HG03025 (cell line): ENCODE data around the gene NR3C2.

Experiments used
- ATAC-seq: cut with Tn5 transposase; IDR thresholded peaks from one replicate; pipeline ENCODE4 v1.9.1; 2021; ENCODE audit warnings: mild to moderate bottlenecking, moderate library complexity; ENCODE audit not compliant: unreplicated experiment, low FRiP score

The NR3C2 gene

GRCh38 chr4:148061141-148061481, 381.1 kb downstream of the NR3C2 start:
- no peak for ATAC-seq

GRCh38 chr4:148060264-148061140, 381.7 kb downstream of the NR3C2 start:
- no peak for ATAC-seq

GRCh38 chr4:148059617-148060180, 382.5 kb downstream of the NR3C2 start:
- ATAC-seq = no peak

- ATAC-seq = no peak
Observed at GRCh38 chr4:148057984-148058859, 384.0 kb downstream of the NR3C2 start.

GRCh38 chr4:148057516-148057915, 384.7 kb downstream of the NR3C2 start:
- peak; percentile 30 for ATAC-seq

- ATAC-seq = peak; percentile 97
Observed at GRCh38 chr4:148056879-148057278, 385.3 kb downstream of the NR3C2 start.

- no peak for ATAC-seq
Observed at GRCh38 chr4:148055844-148056243, 386.4 kb downstream of the NR3C2 start.

GRCh38 chr4:148054275-148054674, 387.9 kb downstream of the NR3C2 start:
- no peak for ATAC-seq

GRCh38 chr4:148053298-148054003, 388.8 kb downstream of the NR3C2 start:
- no peak for ATAC-seq

GRCh38 chr4:148052448-148052847, 389.8 kb downstream of the NR3C2 start:
- ATAC-seq = no peak

- no peak for ATAC-seq
Observed at GRCh38 chr4:148051403-148051802, 390.8 kb downstream of the NR3C2 start.

GRCh38 chr4:148048598-148048997, 393.6 kb downstream of the NR3C2 start:
- no peak for ATAC-seq

- peak; percentile 89 for ATAC-seq
Observed at GRCh38 chr4:148044912-148045352, 397.3 kb downstream of the NR3C2 start.

GRCh38 chr4:148044089-148044911, 397.9 kb downstream of the NR3C2 start:
- ATAC-seq = no peak

- ATAC-seq = no peak
Observed at GRCh38 chr4:148041606-148042329, 400.4 kb downstream of the NR3C2 start.

GRCh38 chr4:148034813-148035212, 407.4 kb downstream of the NR3C2 start:
- ATAC-seq = no peak

GRCh38 chr4:148030193-148030873, 411.9 kb downstream of the NR3C2 start:
- ATAC-seq = no peak

- no peak for ATAC-seq
Observed at GRCh38 chr4:148029781-148030180, 412.4 kb downstream of the NR3C2 start.
